CD4-positive, alpha-beta T cell treated with Interleukin-1 beta for 1 hour (primary cell): ENCODE data around the gene EIF2AK3.

ENCODE experiments used
- DNase-seq, 2 donors: peaks; one replicate each; pipeline ENCODE4 v3.0.0-alpha.2; 2020 to 2022

EIF2AK3 gene

DNA sequence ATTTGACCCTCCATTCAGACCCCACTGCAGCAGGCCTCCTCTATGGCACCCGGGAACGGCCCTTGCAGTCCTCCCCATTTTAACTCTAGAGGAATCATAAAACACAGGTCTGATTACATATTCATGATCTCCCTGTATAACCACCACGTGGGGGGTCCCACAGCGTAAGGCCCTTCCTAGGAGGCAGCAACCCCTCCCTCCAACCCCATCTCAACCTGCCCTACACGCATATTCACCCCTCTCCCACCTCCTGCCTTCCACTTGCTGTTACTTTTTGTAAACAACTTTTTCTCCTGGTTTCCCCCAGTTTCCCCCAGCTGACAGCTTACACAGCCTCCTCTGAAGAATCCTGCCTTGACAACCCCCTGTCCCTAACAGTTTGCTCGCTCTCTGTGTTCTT lies 89.6 kb downstream of the EIF2AK3 start:
- DNase-seq, result no peak

DNA sequence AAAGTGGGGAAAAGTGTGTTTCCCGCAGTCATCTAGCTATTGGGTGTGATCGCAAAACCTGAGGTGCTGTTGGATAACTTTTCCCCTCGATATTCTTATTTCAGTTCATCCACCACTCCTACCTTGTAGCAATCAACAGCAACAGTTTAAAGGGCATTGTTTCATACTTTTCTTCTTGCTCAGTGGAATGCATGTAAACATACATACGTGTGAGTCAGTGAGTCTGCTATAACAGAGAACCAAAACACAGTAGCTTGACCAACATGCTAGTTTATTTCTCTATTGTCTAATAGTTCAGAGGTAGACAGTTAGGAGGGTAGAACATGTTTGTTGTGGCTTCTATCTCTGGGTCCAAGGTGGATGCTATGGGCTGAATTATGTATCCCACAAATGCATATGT lies 97.2 kb downstream of the EIF2AK3 start:
- no peak for DNase-seq

DNA sequence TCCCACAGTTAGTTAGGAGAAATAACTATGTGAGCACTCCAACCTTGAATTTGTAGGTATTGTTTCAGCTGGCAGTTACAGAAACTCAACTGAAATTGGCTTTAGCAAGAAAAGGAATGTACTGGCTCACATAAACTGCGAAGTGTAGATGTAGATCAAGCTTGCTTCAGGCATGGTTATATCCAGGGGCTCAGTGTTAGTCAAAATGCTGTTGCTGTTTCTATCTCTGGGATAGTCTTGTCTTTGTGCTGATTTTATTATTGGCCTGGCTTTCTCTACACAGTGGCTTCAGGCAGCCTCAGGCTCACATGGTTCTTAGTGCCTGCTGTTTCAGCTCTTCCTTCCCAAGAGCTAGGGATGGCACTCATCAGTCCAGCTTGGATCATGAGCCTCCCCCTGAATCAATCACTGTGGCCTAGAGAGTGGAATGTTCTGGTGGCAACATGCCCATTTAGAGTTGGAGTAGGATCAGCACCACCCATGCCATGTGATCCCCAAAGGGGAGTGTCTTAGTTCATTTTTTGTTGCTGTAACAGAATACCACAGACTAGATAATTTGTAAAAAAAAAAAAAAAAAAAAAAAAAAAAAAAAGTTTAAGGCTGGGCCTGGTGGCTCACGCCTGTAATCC lies 105.7 kb downstream of the EIF2AK3 start:
- DNase-seq, result no peak

DNA sequence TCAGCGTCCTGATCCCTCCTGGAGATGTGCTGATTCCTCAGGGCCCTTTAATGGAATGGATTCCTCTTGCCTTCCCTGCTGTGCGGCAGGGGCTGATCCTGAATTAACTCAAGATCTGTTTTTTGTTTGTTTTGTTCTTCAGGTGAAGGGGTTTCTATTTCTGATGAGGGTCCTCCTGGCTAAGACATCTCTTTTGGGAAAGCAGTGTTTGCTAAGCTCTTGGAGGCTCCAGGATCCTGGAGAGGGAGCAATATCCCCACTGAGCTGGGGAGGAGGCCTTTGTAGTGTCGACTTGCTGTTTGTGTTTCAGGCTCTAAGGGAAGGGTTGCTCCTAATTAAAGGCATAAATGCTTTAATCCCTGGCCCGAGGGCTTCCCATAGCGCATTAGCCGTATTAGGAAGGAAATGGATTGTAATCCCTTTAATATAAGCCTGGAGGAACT lies 109.5 kb downstream of the EIF2AK3 start:
- DNase-seq, result no peak
